Effector CD8-positive, alpha-beta T cell (primary cell): ENCODE data around the gene FAT1.

Source experiments
- DNase-seq: peaks from one replicate; lab custom pipeline; 2025; lab: John Stamatoyannopoulos, UW

The FAT1 gene

GRCh38 chr4:186619088-186619487, 104.6 kb downstream of the FAT1 start:
- no peak for DNase-seq

- DNase-seq: no peak
These were observed 105.7 kb downstream of the FAT1 start for GRCh38 chr4:186617921-186618320.

- no peak for DNase-seq
These were observed 116.2 kb downstream of the FAT1 start for GRCh38 chr4:186607490-186607889.

- no peak for DNase-seq
These were observed 117.1 kb downstream of the FAT1 start for GRCh38 chr4:186606591-186606992.

GRCh38 chr4:186605261-186605865, 118.3 kb downstream of the FAT1 start:
- no peak for DNase-seq

- DNase-seq: no peak
These were observed 119.4 kb downstream of the FAT1 start for GRCh38 chr4:186604124-186604807.

GRCh38 chr4:186602978-186603377, 120.7 kb downstream of the FAT1 start:
- DNase-seq: no peak

- DNase-seq: no peak
These were observed 124.2 kb downstream of the FAT1 start for GRCh38 chr4:186599483-186599882.

GRCh38 chr4:186598686-186599085, 125.0 kb downstream of the FAT1 start:
- DNase-seq: no peak

- DNase-seq: no peak
These were observed 126.7 kb downstream of the FAT1 start for GRCh38 chr4:186596850-186597390.

GRCh38 chr4:186596346-186596745, 127.3 kb downstream of the FAT1 start:
- DNase-seq: no peak

GRCh38 chr4:186593587-186593973, 130.1 kb downstream of the FAT1 start:
- DNase-seq: no peak

GRCh38 chr4:186592966-186593586, 130.6 kb downstream of the FAT1 start:
- no peak for DNase-seq

- no peak for DNase-seq
These were observed 131.2 kb downstream of the FAT1 start for GRCh38 chr4:186592445-186592844.

GRCh38 chr4:186591651-186592050, 132.0 kb downstream of the FAT1 start:
- DNase-seq: no peak

GRCh38 chr4:186588503-186588902, 135.2 kb downstream of the FAT1 start:
- DNase-seq: no peak

- peak; percentile 41 for DNase-seq
These were observed 136.1 kb downstream of the FAT1 start for GRCh38 chr4:186587416-186588018.

GRCh38 chr4:186586205-186586604, 137.5 kb downstream of the FAT1 start:
- no peak for DNase-seq

GRCh38 chr4:186584912-186585311, 138.7 kb downstream of the FAT1 start:
- DNase-seq: no peak

GRCh38 chr4:186581421-186581820, 142.2 kb downstream of the FAT1 start:
- no peak for DNase-seq

GRCh38 chr4:186580669-186581068, 143.0 kb downstream of the FAT1 start:
- DNase-seq: no peak

GRCh38 chr4:186570193-186570996, 153.3 kb downstream of the FAT1 start:
- no peak for DNase-seq
